SK-N-SH treated with all-trans-retinoic acid at 6 μM for 48 hours (cell line): ENCODE data around the gene PHF3.

ENCODE experiments used
- ATAC-seq: fragments of 200-7000 bp; cut with Tn5 transposase; 3 replicates; pipeline ENCODE4 v1.9.1; 2020; ENCODE audit warnings: mild to moderate bottlenecking, moderate library complexity
- ARNTL ChIP-seq: fragments of 450-650 bp; formaldehyde crosslinking; IDR thresholded peaks from 2 replicates; pipeline ENCODE4 v1.5.0; 2020; ENCODE audit warnings: low read depth, mild to moderate bottlenecking, moderate library complexity, borderline replicate concordance
- BACH2 ChIP-seq: fragments of 250-450 bp; sonication (Bioruptor Pico); IDR thresholded peaks from 2 replicates; pipeline ENCODE4 v1.9.0; 2021; ENCODE audit warnings: mild to moderate bottlenecking, borderline replicate concordance
- CREB5 ChIP-seq: fragments of 250-450 bp; sonication (Bioruptor Pico); IDR thresholded peaks from 2 replicates; pipeline ENCODE4 v1.5.1; 2020; ENCODE audit warnings: low read depth, mild to moderate bottlenecking, moderate library complexity
- CSDC2 ChIP-seq: fragments of 250-450 bp; sonication (Bioruptor Pico); IDR thresholded peaks from 2 replicates; pipeline ENCODE4 v1.5.0; 2020; ENCODE audit warnings: mild to moderate bottlenecking, moderate library complexity
- CSRNP3 ChIP-seq: fragments of 250-450 bp; sonication (Bioruptor Pico); IDR thresholded peaks from 2 replicates; pipeline ENCODE4 v1.5.1; 2021; ENCODE audit warnings: mild to moderate bottlenecking, moderate library complexity
- GLIS3 ChIP-seq: fragments of 250-450 bp; sonication (Bioruptor Pico); IDR thresholded peaks from 2 replicates; pipeline ENCODE4 v1.5.0; 2020; ENCODE audit warnings: mild to moderate bottlenecking, moderate library complexity
- ISL1 ChIP-seq: fragments of 250-450 bp; sonication (Bioruptor Pico); IDR thresholded peaks from 2 replicates; pipeline ENCODE4 v2.1.2; 2022; ENCODE audit warnings: mild to moderate bottlenecking, moderate library complexity
- OSR1 ChIP-seq: fragments of 250-450 bp; sonication (Bioruptor Pico); IDR thresholded peaks from 2 replicates; pipeline ENCODE4 v1.8.0; 2022; ENCODE audit warnings: moderate library complexity, mild to moderate bottlenecking, inconsistent platforms
- PATZ1 ChIP-seq: fragments of 250-450 bp; sonication (Bioruptor Pico); IDR thresholded peaks from 2 replicates; pipeline ENCODE4 v1.8.0; 2020; ENCODE audit warnings: mild to moderate bottlenecking, moderate library complexity, borderline replicate concordance
- PPARA ChIP-seq: fragments of 250-450 bp; sonication (Bioruptor Pico); IDR thresholded peaks from 2 replicates; pipeline ENCODE4 v1.5.0; 2020; ENCODE audit warnings: mild to moderate bottlenecking, borderline replicate concordance
- RARB ChIP-seq: fragments of 250-450 bp; sonication (Bioruptor Pico); IDR thresholded peaks from 2 replicates; pipeline ENCODE4 v1.8.0; 2021; ENCODE audit warnings: mild to moderate bottlenecking, moderate library complexity
- SNAI2 ChIP-seq: fragments of 250-450 bp; sonication (Bioruptor Pico); IDR thresholded peaks from 2 replicates; pipeline ENCODE4 v1.5.0; 2020; ENCODE audit warnings: mild to moderate bottlenecking, moderate library complexity
- TCF4 ChIP-seq: fragments of 250-450 bp; sonication (Bioruptor Pico); IDR thresholded peaks from 2 replicates; pipeline ENCODE4 v1.8.0; 2021; ENCODE audit warnings: mild to moderate bottlenecking, moderate library complexity, borderline replicate concordance
- TOX ChIP-seq: fragments of 250-450 bp; sonication (Bioruptor Pico); IDR thresholded peaks from 2 replicates; pipeline ENCODE4 v1.8.0; 2021; ENCODE audit warnings: mild to moderate bottlenecking, moderate library complexity, borderline replicate concordance
- ZC3H10 ChIP-seq: fragments of 250-450 bp; sonication (Bioruptor Pico); IDR thresholded peaks from 2 replicates; pipeline ENCODE4 v1.5.1; 2021; ENCODE audit warnings: mild to moderate bottlenecking, moderate library complexity
- ZFP3 ChIP-seq: fragments of 250-450 bp; sonication (Bioruptor Pico); IDR thresholded peaks from 2 replicates; pipeline ENCODE4 v1.5.0; 2020; ENCODE audit warnings: mild to moderate bottlenecking, moderate library complexity
- ZFP30 ChIP-seq: fragments of 450-650 bp; formaldehyde crosslinking; IDR thresholded peaks from 2 replicates; pipeline ENCODE4 v1.5.0; 2022; ENCODE audit warnings: mild to moderate bottlenecking, moderate library complexity
- ZNF565 ChIP-seq: fragments of 450-650 bp; formaldehyde crosslinking; conservative IDR thresholded peaks from 2 replicates; pipeline ENCODE4 v1.5.0; 2020; ENCODE audit warnings: low read depth, mild to moderate bottlenecking, moderate library complexity
- ZNF70 ChIP-seq: fragments of 450-650 bp; formaldehyde crosslinking; IDR thresholded peaks from 2 replicates; pipeline ENCODE4 v1.5.0; 2020; ENCODE audit warnings: mild to moderate bottlenecking, moderate library complexity
- ZNF8 ChIP-seq: fragments of 450-650 bp; formaldehyde crosslinking; IDR thresholded peaks from 2 replicates; pipeline ENCODE4 v1.5.0; 2020; ENCODE audit warnings: mild to moderate bottlenecking, moderate library complexity
- TF ChIP-seq, protein P1 (sequence below): fragments of 250-450 bp; sonication (Bioruptor Pico); IDR thresholded peaks from 2 replicates; pipeline ENCODE4 v1.8.0; 2021; ENCODE audit warnings: low read depth, mild to moderate bottlenecking, moderate library complexity, borderline replicate concordance

PHF3 gene

DNA sequence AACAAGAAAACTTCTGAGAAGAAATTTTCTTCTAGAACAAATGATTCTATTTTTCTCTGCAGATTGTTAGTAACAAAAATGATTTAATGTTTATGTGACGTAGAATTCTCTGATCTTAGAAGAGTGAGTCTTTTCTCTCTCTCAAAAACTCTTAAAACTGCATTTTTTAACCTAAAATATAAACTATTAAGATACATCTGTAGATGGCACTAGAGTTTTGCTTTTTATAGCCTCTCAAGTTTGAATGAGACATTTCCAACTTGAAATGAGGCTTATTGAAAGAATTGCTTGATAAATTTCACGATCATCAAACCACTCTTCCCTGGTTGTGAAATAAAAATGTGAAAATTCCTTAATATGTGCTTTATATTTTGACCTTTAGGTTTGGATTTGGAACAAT is 53.8 kb downstream of the PHF3 start:
- no peak for TF ChIP-seq CREB5 (CRISPR knock-in tag)
- ATAC-seq = no peak

- no peak for ATAC-seq
- no peak for TF ChIP-seq CREB5 (CRISPR knock-in tag)
- TF ChIP-seq RARB (CRISPR knock-in tag) = no peak
- no peak for TF ChIP-seq BACH2 (CRISPR knock-in tag)
- TF ChIP-seq SNAI2 (CRISPR knock-in tag) = no peak
- no peak for TF ChIP-seq TCF4 (CRISPR knock-in tag)
- TF ChIP-seq ZNF565 (CRISPR knock-in tag) = no peak
- no peak for TF ChIP-seq PPARA (CRISPR knock-in tag)
- no peak for TF ChIP-seq ZFP3 (CRISPR knock-in tag)
- no peak for TF ChIP-seq ISL1
- TF ChIP-seq, protein P1, sequence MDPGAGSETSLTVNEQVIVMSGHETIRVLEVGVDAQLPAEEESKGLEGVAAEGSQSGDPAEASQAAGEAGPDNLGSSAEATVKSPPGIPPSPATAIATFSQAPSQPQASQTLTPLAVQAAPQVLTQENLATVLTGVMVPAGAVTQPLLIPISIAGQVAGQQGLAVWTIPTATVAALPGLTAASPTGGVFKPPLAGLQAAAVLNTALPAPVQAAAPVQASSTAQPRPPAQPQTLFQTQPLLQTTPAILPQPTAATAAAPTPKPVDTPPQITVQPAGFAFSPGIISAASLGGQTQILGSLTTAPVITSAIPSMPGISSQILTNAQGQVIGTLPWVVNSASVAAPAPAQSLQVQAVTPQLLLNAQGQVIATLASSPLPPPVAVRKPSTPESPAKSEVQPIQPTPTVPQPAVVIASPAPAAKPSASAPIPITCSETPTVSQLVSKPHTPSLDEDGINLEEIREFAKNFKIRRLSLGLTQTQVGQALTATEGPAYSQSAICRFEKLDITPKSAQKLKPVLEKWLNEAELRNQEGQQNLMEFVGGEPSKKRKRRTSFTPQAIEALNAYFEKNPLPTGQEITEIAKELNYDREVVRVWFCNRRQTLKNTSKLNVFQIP (CRISPR knock-in tag) = no peak
- no peak for TF ChIP-seq ZNF70
- no peak for TF ChIP-seq ZFP30 (CRISPR knock-in tag)
- TF ChIP-seq OSR1 (CRISPR knock-in tag) = no peak
- TF ChIP-seq ARNTL = no peak
- TF ChIP-seq ZC3H10 (CRISPR knock-in tag) = no peak
- TF ChIP-seq GLIS3 (CRISPR knock-in tag) = no peak
These were observed 54.6 kb downstream of the PHF3 start for GRCh38 chr6:63690221-63690620.

DNA sequence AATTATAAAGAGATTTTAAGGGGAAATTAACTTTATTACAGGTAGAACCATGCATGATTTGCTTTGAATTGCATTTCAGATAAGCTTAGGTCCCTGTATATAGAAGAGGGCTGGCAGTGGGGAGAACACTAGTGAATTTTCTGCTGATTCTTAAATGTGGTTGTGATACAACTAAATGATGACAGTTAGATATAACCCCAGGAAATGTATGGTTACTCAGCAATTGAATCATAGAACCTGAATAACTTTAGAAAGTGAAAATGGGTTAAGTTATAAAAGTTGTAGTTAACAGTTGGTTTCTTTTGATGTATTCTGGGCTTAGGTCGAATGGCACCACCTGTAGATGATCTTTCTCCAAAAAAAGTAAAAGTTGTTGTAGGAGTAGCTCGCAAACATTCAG is 70.1 kb downstream of the PHF3 start:
- ATAC-seq = no peak
- TF ChIP-seq ZFP3 (CRISPR knock-in tag) (no peak), ZNF70 (no peak), ZC3H10 (CRISPR knock-in tag) (no peak), RARB (CRISPR knock-in tag) (no peak), ZFP30 (CRISPR knock-in tag) (no peak), ZNF565 (CRISPR knock-in tag) (no peak), BACH2 (CRISPR knock-in tag) (no peak), TCF4 (CRISPR knock-in tag) (no peak), GLIS3 (CRISPR knock-in tag) (no peak), ARNTL (no peak), CSDC2 (CRISPR knock-in tag) (no peak), PPARA (CRISPR knock-in tag) (no peak), PATZ1 (CRISPR knock-in tag) (no peak), ISL1 (no peak), OSR1 (CRISPR knock-in tag) (no peak), TOX (CRISPR knock-in tag) (no peak), CSRNP3 (CRISPR knock-in tag) (no peak), ZNF8 (no peak)
- TF ChIP-seq, protein P1 (CRISPR knock-in tag) = no peak
